ENCODE data around the gene PLPP4. TPM values are rescaled to one million over a fixed set of nuclear protein-coding genes. Genes with fewer than 3 reads are reported as not detected.

The PLPP4 gene
- total RNA-seq, 1 donor from 2014 or later, result not detected

DNA sequence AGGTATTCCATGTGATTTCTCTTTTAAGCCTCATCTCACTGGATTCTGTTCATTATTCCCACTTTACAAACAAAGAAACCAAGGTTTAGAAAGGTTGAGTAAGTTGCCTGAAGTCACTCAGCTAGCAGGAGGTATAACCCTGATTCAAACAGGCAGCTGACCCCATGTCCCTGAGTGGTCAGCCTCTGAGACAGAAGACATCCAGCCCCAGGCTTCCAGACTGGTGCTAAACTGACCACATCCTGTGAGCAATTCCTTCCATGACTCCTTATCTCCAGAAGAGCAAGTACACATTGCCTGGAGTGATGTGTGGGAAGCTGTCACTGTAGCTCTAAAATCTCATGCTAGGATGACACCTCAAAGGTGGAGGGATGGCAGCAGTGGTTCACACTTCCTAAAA, 3.7 kb downstream of the PLPP4 start:
- intact Hi-C loops (cut with DNase I), result no loop called here
- no peaks in the 10 kb centered on the region for H3K9me3 ChIP-seq
- no peak overlapping the region for H3K27ac ChIP-seq
- H3K4me3 ChIP-seq, result no peak overlapping the region
- TF ChIP-seq, protein P1, sequence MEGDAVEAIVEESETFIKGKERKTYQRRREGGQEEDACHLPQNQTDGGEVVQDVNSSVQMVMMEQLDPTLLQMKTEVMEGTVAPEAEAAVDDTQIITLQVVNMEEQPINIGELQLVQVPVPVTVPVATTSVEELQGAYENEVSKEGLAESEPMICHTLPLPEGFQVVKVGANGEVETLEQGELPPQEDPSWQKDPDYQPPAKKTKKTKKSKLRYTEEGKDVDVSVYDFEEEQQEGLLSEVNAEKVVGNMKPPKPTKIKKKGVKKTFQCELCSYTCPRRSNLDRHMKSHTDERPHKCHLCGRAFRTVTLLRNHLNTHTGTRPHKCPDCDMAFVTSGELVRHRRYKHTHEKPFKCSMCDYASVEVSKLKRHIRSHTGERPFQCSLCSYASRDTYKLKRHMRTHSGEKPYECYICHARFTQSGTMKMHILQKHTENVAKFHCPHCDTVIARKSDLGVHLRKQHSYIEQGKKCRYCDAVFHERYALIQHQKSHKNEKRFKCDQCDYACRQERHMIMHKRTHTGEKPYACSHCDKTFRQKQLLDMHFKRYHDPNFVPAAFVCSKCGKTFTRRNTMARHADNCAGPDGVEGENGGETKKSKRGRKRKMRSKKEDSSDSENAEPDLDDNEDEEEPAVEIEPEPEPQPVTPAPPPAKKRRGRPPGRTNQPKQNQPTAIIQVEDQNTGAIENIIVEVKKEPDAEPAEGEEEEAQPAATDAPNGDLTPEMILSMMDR (IDR thresholded peaks at IDR 0.05), result no peak
- peaks cover 5% of the 10 kb centered on the region for H3K27me3 ChIP-seq
- DNase-seq (ENCODE audit: low spot score in 2 of 2), result no peak
- H3K36me3 ChIP-seq, result no peaks in the 10 kb centered on the region
- H3K4me1 ChIP-seq, result peaks cover 0 to 7% of the 10 kb centered on the region in 2 donors

DNA sequence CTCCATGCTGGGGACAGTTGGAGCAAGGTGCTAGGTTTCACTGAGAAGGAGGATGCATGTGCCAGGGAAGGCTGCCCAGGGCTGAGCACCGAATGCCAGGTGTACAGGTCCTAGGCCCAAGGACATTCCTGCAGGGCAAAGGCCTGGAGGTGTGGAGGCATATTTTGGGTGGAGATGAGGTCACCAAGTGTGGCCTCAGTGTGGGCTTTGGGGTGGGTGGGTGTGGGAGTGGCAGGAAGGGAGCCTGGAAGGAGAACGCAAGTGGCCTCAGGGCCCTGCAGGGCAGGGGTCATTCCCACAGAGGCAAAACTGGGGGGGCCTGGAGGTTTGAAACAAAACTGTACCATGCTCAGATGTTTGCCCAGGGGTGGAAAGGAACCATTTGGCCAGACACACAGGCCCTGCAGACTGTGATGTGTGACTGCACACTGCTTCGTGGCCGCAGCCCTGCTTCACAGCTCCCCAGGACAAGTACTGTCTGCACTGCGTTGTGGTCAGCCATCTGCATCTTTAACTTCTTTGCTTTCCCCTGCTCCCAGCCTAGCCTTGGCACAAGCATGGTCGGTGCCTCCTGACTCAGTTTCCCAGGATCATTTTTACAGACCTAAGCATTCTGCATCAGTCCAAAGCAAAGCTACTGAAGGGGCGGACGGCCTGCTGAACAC, 5.1 kb downstream of the PLPP4 start:
- TF ChIP-seq, protein P1 (IDR thresholded peaks at IDR 0.05), result no peak
- H3K27me3 ChIP-seq, result peaks cover 5% of the 10 kb centered on the region
- H3K27ac ChIP-seq, result no peak overlapping the region
- no peak overlapping the region for H3K4me3 ChIP-seq
- intact Hi-C loops (cut with DNase I), result no loop called here
- H3K4me1 ChIP-seq, result peaks cover 0 to 7% of the 10 kb centered on the region in 2 donors
- no peak for DNase-seq (ENCODE audit: low spot score in 2 of 2)
- no peaks in the 10 kb centered on the region for H3K9me3 ChIP-seq
- H3K36me3 ChIP-seq, result no peaks in the 10 kb centered on the region

DNA sequence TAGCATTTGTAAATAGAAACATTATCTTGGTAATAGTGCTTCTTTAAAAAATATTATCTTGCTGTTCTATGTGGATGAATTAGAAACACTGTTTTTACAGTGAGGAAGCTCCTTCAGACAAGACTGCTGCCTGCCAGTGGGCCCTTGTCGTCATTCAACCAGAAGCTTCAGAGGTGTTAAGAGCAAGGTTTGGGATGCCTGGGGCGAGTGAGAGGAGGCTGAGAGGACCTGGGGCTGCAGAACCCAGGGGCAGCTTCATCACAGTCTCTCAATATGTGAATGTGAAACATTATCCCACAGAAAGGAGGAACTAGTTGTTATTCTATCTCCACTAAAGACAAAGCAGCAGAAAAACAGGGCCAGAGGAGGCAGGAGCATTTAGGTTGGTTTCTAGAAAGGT, 8.1 kb downstream of the PLPP4 start:
- Histone ChIP-seq H3K27ac (no peak overlapping the region), H3K27me3 (no peaks in the 10 kb centered on the region), H3K36me3 (no peaks in the 10 kb centered on the region), H3K4me1 (no peaks in the 10 kb centered on the region), H3K4me3 (no peak overlapping the region), H3K9me3 (no peaks in the 10 kb centered on the region)
- intact Hi-C loops (cut with DNase I), result no loop called here
- TF ChIP-seq, protein P1 (IDR thresholded peaks at IDR 0.05), result no peak
- DNase-seq (ENCODE audit: low spot score in 2 of 2), result no peak

GRCh38 chr10:120466006-120466405, 9.0 kb downstream of the PLPP4 start:
- DNase-seq (ENCODE audit: low spot score in 2 of 2), result no peak
- intact Hi-C loops (cut with DNase I), result no loop called here
- Histone ChIP-seq H3K4me1 (no peaks in the 10 kb centered on the region), H3K9me3 (no peaks in the 10 kb centered on the region), H3K27ac (no peak overlapping the region), H3K4me3 (no peak overlapping the region), H3K27me3 (no peaks in the 10 kb centered on the region), H3K36me3 (no peaks in the 10 kb centered on the region)
- TF ChIP-seq, protein P1 (IDR thresholded peaks at IDR 0.05), result no peak

GRCh38 chr10:120473593-120473992, 16.6 kb downstream of the PLPP4 start:
- no peak for DNase-seq (ENCODE audit: low spot score in 2 of 2)
- H3K4me1 ChIP-seq, result no peaks in the 10 kb centered on the region
- peaks cover 0 to 5% of the 10 kb centered on the region in 2 donors for H3K9me3 ChIP-seq
- intact Hi-C loops (cut with DNase I), result no loop called here
- no peak overlapping the region for H3K4me3 ChIP-seq
- TF ChIP-seq, protein P1 (IDR thresholded peaks at IDR 0.05), result no peak
- no peaks in the 10 kb centered on the region for H3K27me3 ChIP-seq
- no peaks in the 10 kb centered on the region for H3K36me3 ChIP-seq
- no peak overlapping the region for H3K27ac ChIP-seq

DNA sequence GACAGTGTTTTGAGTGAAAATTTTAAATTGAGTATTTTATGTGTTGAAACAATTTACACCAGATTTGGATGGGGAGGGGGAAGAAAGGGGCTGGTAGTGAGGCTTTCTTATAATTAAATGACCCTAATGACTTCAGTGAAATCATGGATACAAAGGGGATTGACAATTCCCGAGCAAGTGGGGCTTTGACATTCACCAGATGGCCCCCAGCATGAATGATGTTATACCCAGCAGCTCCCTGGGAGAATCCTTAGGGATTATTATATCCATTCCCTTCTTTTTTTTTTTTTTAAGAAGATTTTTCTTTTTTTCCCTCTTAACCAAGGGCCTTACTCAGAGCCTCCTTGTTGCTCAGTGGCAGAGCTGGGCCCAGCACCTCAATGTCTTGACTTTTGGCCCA, 17.9 kb downstream of the PLPP4 start:
- Histone ChIP-seq H3K27me3 (no peaks in the 10 kb centered on the region), H3K4me1 (no peaks in the 10 kb centered on the region), H3K9me3 (peaks cover 0 to 5% of the 10 kb centered on the region in 2 donors), H3K4me3 (no peak overlapping the region), H3K27ac (no peak overlapping the region), H3K36me3 (no peaks in the 10 kb centered on the region)
- no peak for DNase-seq (ENCODE audit: low spot score in 2 of 2)
- intact Hi-C loops (cut with DNase I), result no loop called here
- TF ChIP-seq, protein P1 (IDR thresholded peaks at IDR 0.05), result no peak
